IPS-18a (cell line): ENCODE measurements around the gene NHS.

ENCODE experiments used
- H3K27ac ChIP-seq: one replicate; pipeline ENCODE4 v1.5.1; 2013; ENCODE audit warnings: low read length
- H3K27me3 ChIP-seq: one replicate; pipeline ENCODE4 v1.6.1; 2013; ENCODE audit warnings: mild to moderate bottlenecking, low read length; ENCODE audit not compliant: control insufficient read depth, insufficient read depth
- H3K36me3 ChIP-seq: one replicate; pipeline ENCODE4 v1.6.1; 2013; ENCODE audit warnings: low read depth, low read length; ENCODE audit not compliant: control insufficient read depth
- H3K4me1 ChIP-seq: one replicate; pipeline ENCODE4 v1.6.1; 2013; ENCODE audit warnings: low read depth, low read length; ENCODE audit not compliant: control insufficient read depth
- H3K4me3 ChIP-seq: one replicate; pipeline ENCODE4 v1.5.1; 2013; ENCODE audit warnings: low read length
- H3K9ac ChIP-seq: one replicate; pipeline ENCODE4 v1.6.1; 2013; ENCODE audit warnings: mild to moderate bottlenecking, low read length, moderate library complexity
- H3K9me3 ChIP-seq: one replicate; pipeline ENCODE4 v1.6.1; 2013; ENCODE audit warnings: low read depth, low read length; ENCODE audit not compliant: control insufficient read depth

The NHS gene

DNA sequence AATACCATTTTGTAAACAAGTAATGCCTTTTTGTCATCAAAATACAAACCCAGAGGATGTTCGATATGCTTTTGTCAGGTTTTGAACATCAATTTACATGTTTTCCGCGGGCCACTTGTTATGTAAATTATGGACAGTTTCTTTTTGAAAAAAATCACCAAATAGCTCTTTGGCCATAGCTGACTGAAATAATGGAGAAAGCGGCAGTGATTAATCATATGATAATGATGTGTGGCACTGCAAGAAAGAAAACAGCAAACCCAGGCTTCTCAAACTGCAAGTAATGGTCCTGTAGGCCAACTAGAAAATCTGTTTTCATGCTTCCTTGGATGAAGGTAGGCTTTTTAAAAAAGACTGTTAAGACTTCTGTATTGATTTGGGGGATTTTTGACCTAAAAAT, 346.7 kb downstream of the NHS start:
- H3K27me3 ChIP-seq, result peaks cover 18% of the 10 kb centered on the region
- no peak overlapping the region for H3K4me3 ChIP-seq
- peaks cover 10% of the 10 kb centered on the region for H3K36me3 ChIP-seq
- H3K27ac ChIP-seq, result no peak overlapping the region
- peaks cover 34% of the 10 kb centered on the region for H3K4me1 ChIP-seq
- no peaks in the 10 kb centered on the region for H3K9me3 ChIP-seq
- no peak overlapping the region for H3K9ac ChIP-seq

DNA sequence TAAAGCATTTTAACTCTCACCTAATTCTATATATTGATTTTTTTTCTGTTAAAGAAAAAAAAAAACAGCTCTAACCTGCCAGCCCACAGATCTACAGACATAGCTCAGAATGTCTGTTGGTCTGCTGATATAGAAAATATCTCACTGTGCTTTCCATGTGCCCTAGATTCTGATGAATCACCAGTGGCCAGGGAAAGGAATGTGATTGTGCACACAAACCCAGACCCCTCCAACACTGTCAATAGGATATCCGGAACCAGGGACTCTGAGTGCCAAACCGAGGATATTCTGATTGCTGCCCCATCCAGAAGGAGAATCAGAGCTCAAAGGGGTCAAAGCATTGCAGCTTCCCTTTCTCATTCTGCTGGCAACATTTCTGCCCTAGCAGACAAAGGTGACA, 350.2 kb downstream of the NHS start:
- Histone ChIP-seq H3K4me3 (no peak overlapping the region), H3K27me3 (peaks cover 13% of the 10 kb centered on the region)

DNA sequence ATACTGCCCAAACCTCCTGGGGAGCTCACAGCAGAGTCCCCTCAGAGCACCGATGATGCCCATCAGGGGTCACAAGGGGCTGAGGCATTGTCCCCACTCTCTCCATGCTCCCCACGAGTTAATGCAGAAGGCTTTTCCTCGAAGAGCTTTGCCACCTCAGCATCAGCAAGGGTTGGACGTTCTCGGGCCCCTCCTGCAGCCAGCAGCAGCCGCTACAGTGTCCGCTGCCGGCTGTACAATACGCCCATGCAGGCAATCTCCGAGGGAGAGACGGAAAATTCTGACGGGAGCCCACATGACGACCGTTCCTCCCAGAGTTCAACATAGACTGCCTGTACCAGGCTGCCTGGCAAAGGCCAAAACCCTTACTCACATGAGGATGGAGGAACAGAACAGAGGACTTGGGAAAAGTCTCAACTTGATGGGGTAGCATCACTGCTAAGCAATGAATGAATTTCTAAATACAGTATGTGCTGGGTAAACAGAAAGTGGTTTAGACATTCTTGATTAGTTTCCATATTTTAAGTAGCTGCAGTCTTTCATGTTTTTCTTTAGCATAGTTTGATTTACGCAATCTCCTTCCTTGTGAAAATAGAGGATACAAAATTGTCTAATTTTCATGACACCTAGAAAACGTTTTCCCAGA, 357.3 kb downstream of the NHS start:
- Histone ChIP-seq H3K27me3 (no peaks in the 10 kb centered on the region), H3K9me3 (no peaks in the 10 kb centered on the region), H3K36me3 (peaks cover 24% of the 10 kb centered on the region), H3K4me3 (no peak overlapping the region), H3K27ac (no peak overlapping the region), H3K4me1 (no peaks in the 10 kb centered on the region), H3K9ac (no peak overlapping the region)

More for the DNA sequence above, 350.2 kb downstream of the NHS start:
- Histone ChIP-seq H3K9ac (no peak overlapping the region), H3K9me3 (no peaks in the 10 kb centered on the region), H3K27ac (no peak overlapping the region), H3K4me1 (peaks cover 22% of the 10 kb centered on the region), H3K36me3 (peaks cover 24% of the 10 kb centered on the region)

DNA sequence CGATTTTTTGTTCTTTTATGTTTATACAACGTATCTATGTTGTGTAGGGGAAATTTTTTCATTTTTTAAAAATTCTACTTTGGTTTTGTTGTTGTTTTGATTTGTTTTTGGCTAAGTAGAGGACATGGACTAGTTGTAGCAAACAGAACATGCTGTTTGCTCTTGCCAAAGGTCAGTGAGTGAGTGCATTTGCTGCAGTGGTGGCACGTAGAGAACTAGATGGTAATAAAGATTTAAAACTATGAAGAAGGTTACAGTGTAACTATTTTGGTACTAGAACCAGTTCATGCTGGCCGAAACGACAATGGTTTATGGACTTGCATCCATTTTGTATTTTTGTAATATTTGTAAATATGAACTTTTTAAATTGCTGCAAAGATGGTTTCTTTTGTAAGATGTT, 360.4 kb downstream of the NHS start:
- Histone ChIP-seq H3K4me1 (peaks cover 5% of the 10 kb centered on the region), H3K27me3 (peaks cover 30% of the 10 kb centered on the region), H3K9me3 (no peaks in the 10 kb centered on the region), H3K9ac (no peak overlapping the region), H3K36me3 (peaks cover 9% of the 10 kb centered on the region), H3K4me3 (no peak overlapping the region), H3K27ac (no peak overlapping the region)

DNA sequence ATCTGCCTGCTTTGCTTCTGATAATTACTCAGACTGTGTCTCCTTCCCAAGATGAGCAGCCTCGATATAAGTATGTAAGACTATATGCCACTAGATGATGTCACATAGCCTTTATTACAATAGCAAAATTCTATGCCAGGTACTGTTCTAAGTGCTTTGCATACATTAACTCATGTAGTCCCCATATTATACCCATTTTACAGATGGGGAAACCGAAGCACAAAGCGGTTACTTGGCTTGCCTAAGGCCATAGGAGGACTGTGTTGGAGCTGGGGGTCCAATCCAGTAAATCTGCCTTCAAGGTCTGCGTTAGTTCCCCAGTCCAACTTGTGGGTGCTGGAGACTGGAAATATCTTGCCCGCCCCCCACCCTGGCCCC, 361.5 kb downstream of the NHS start:
- peaks cover 34% of the 10 kb centered on the region for H3K27me3 ChIP-seq
- H3K27ac ChIP-seq, result no peak overlapping the region
- no peak overlapping the region for H3K9ac ChIP-seq
- no peaks in the 10 kb centered on the region for H3K9me3 ChIP-seq
- peaks cover 6% of the 10 kb centered on the region for H3K36me3 ChIP-seq
- peaks cover 8% of the 10 kb centered on the region for H3K4me1 ChIP-seq
- peak overlapping the region; percentile 67 for H3K4me3 ChIP-seq

DNA sequence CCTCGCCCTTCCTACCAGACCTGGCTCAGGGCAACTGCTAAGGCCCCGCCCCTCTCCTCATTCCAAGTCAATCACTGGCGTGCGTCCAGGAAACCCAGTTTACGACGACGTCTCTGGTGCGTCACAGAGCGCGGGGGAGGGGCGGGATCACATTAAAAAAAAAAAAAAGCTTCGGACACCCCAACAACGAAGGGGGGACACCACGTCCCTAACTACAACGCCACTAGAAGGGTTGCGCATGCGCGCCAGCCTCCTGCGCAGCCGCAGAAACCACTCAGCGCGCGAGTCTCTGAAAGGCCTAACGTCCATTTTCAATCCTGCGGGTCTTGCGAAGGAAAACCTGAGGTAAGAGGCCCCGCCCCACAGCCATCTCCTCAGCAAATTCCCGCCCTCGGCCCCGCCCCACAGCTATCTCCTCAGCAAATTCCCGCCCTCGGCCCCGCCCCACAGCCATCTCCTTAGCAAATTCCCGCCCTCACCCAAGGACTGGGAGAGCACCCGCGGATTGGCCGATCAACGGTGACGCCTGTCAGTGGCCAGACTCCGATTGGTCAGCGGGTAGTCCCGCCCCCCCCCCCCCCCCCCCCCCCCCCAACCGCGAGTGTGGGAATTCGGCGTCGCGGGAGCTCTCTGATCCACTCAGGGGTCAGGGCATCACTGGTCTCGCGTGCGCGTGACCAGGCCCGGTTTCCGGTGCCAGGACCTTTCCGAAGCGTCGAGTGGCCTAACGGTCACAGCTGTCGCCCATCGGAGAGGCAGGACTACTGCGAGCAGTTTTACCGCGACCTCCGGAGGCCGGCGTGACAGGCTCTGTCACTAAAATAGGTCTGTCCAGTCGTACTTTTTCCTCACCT, 362.1 kb downstream of the NHS start, which contains the start of gene SCML1:
Gene SCML1, plus strand, starts transcription at position 638 of the 854 bp plus-strand sequence. CDS start 6,694 bp downstream, outside the sequence.
- H3K9ac ChIP-seq, result peak within 1 kb of the TSS; percentile 44
- no peaks in the 10 kb centered on the region for H3K9me3 ChIP-seq
- peaks cover 6% of the 10 kb centered on the region for H3K36me3 ChIP-seq
- H3K4me3 ChIP-seq, result peak within 1 kb of the TSS; percentile 74
- H3K27me3 ChIP-seq, result peaks cover 34% of the 10 kb centered on the region
- H3K27ac ChIP-seq, result no peak within 1 kb of the TSS
- peaks cover 8% of the 10 kb centered on the region for H3K4me1 ChIP-seq

DNA sequence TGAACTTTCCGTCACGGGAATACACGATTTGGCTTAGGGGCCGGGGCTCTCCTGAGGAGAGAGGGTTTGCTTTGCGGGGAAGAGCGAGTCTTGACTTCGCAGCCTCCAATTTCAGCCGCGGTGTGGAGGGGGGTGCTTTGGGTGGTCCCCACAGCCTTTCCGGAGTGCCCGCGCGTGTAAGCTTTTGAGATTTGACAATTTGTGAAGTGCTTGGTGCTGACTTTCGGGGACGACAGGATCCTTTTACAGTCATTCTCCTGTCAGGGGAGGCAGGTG, 362.6 kb downstream of the NHS start:
- no peak overlapping the region for H3K9ac ChIP-seq
- no peak overlapping the region for H3K27ac ChIP-seq
- peaks cover 8% of the 10 kb centered on the region for H3K4me1 ChIP-seq
- H3K9me3 ChIP-seq, result no peaks in the 10 kb centered on the region
- peaks cover 1% of the 10 kb centered on the region for H3K36me3 ChIP-seq
- H3K27me3 ChIP-seq, result peaks cover 34% of the 10 kb centered on the region
- peak overlapping the region; percentile 74 for H3K4me3 ChIP-seq

DNA sequence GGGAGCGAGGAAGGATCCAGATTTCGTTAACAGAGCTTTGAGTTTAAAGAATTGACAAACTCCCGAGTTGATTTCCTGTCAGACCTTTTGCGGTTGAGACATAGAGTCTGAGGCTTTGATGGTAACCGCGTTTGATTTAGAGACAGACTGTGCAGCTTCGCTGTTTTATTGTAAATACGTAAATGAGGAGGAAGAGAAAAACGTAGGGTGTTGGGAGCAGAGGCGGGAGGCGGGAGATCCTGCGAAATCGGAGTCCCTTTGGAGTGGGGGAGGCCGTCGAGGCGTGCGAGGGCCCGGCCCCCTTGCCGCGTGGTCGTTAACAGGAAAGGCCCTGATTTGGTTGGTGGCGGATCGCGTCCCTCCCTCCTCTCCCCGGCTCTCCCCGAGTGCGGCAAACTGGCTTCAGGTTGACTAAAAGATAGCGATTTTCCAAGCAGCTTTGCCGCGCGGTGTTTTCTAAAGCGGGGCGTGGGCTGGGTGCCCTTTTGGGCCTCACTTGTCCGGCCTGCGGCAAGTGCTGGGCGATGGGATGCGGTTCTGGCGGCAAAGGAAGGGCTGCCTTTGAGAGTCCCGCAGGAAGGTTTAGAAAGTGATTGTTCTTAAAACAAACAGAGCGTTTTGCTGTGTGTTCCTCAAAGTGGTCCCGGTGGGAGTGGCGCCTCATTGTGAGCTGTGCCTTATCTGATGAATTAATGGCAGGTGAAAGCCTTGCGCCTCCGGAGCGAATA, 363.1 kb downstream of the NHS start:
- no peaks in the 10 kb centered on the region for H3K36me3 ChIP-seq
- no peaks in the 10 kb centered on the region for H3K9me3 ChIP-seq
- peak overlapping the region; percentile 44 for H3K9ac ChIP-seq
- no peak overlapping the region for H3K27ac ChIP-seq
- peaks cover 8% of the 10 kb centered on the region for H3K4me1 ChIP-seq
- H3K4me3 ChIP-seq, result peak overlapping the region; percentile 74
- peaks cover 34% of the 10 kb centered on the region for H3K27me3 ChIP-seq

DNA sequence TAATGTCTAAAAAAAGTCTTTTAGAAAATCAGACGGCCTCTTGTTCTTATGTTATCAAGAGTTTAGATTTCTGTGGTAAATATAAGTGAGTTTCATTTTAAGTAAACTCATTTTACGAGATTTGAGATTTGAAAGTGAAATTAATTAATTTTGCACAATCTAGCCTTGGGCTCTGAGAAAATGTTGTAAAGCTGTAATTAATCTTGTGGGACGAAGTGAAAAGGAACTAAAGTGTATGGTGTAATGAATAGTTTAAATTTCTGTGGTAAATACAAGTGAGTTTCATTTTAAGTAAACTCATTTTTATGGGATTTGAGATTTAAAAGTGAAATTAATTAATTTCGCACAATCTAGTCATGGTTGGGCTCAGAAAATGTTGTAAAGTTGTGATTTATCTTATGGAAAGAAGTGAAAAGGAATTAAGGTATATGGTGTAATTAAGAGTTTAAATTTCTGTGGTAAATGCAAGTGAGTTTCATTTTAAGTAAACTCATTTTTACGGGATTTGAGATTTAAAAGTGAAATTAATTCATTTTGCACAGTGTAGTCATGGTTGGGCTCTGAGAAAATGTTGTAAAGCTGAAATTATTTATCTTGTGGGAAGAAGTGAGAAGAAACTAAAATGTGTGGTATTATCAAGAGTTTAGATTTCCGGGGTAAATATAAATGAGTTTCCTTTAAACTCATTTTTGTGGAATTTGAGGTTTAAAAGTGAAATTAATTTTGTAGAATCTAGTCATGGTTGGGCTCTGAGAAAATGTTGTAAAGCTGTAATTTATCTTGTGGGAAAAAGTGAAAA, 363.9 kb downstream of the NHS start:
- peak overlapping the region; percentile 44 for H3K9ac ChIP-seq
- H3K4me3 ChIP-seq, result peak overlapping the region; percentile 74
- H3K36me3 ChIP-seq, result no peaks in the 10 kb centered on the region
- H3K27ac ChIP-seq, result no peak overlapping the region
- H3K9me3 ChIP-seq, result no peaks in the 10 kb centered on the region
- peaks cover 34% of the 10 kb centered on the region for H3K27me3 ChIP-seq
- peaks cover 8% of the 10 kb centered on the region for H3K4me1 ChIP-seq

DNA sequence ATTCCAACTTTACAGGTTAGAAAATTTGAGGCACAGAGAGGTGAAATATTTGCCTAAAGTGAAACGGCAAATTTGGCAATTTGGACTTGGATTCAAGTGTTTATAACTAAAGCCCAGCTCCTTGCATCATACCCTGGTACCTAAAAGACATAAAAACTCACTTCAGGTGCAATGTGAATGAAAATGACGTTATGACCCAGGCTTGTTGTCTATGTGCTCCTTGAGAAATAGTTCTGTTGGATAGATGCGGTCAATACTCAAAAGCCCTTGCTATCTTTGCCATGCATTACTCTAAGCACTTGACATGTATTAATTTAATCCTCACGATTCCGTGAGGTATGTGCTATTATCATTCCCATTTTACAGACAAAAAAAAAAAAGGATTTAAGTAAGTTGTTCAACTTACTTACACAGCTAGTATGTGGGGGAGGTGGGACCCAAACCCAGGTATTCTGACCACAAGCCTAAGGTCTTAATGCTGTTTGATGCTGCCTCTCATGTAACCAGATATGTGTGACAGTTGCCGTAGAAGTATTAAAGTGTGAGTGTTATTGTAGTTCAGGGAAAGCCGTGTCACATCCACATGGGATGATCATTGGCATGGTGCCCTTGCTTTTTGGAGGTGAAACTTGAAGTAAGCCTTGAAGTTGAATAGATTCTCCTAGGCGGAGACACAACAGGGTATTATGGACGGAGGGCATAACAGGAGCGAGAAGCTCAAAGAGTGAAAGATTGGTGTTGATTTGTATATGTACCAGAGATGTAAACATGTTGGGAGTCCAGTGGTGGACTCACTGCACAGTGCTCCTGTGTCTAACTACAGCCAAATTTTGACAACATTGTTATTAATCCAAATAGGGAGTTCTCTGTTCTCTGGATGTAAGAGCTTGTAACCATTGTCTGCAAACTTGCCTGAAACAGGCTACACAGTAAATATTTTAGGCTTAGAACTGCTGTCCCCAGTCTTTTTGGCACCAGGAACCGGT, 365.4 kb downstream of the NHS start:
- Histone ChIP-seq H3K27me3 (peaks cover 34% of the 10 kb centered on the region), H3K36me3 (no peaks in the 10 kb centered on the region), H3K4me1 (peaks cover 8% of the 10 kb centered on the region), H3K27ac (no peak overlapping the region), H3K9ac (no peak overlapping the region), H3K4me3 (no peak overlapping the region), H3K9me3 (no peaks in the 10 kb centered on the region)
